Measurements from ENCODE around the gene FANCE.

The FANCE gene

DNA sequence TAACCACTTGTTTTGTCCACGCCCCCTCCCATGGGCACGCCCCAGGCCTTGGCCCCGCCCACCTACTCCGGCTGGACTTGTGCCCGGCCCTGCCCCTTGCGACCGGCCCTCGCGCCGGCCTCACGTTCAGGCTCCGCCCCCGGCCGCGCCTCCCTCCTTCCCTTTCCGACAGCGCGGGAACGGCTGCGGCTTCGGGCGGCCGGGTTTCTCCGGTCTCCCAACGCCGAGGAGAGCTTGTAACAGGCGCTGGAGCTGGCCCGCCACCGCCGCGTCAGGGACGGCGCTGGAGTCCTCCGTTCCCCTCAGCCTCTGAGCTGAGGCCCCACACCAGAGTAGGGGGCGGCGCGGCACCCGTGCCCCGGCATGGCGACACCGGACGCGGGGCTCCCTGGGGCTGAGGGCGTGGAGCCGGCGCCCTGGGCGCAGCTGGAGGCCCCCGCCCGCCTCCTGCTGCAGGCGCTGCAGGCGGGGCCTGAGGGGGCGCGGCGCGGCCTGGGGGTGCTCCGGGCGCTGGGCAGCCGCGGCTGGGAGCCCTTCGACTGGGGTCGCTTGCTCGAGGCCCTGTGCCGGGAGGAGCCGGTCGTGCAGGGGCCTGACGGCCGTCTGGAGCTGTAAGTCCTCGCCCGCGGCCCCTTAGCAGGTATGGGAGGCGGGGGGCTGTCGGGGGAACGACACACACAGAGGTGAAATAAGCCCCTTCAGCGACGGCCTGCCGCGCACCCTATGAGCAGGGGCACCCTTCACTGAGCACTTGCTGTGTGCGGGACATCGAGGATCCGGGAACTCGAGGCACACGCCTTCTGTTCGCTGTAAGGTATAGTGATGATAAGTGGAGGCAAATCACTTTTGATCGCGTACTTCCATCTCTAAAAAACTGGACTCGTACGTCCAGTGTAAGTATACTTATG is at the start of gene FANCE:
Gene FANCE (plus strand): TSS at position 156 of the 908 bp plus-strand sequence. CDS start 208 bp downstream, at position 364.
- DNase-seq (ENCODE audit: low spot score) = peak; percentile 95

- DNase-seq (ENCODE audit: low spot score) = no peak
These were observed 49.3 kb upstream of the FANCE start for GRCh38 chr6:35402856-35403191.

DNA sequence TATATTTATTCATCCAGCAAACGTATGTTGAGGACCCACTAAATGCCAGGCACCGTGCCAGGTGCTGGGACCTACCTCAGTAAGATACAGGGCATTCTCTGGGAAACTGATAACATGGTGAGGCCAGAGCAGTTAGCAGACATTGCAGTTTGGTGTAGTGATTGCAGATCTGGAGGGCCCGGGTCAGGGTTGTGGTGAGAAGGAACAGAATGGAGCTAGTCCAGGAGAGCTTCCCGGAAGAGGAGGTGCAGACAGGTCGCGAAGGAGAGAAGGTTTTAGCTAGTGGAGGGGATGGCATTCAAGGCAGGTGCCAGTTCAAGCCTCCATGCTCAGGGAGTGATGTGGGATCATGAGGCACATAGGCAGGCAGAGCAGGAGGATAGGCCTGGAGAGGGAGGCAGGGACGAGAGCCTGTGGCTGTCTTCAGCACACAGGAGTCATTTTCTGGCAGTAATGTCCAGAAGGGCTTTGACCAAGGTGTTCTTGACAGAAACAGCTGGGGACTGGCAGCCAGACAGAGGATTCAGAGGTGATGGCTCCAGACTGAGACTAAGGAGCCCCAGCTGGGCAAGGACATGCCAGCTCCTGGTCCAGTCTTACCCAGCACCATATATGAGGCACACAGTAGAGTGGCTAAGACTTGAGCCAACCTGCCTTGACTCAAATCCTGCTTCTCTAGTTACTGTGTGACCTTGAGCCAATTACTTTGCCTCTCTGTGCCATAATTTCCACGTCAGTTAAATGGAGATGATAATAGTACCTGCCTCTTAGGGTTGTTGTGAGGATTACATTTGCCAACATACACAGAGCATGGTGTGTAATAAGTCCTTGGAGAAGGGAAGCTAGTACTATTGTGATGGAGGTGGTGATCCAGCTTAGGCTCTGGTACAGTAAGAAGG is 48.3 kb upstream of the FANCE start:
- DNase-seq (ENCODE audit: low spot score) = no peak

DNA sequence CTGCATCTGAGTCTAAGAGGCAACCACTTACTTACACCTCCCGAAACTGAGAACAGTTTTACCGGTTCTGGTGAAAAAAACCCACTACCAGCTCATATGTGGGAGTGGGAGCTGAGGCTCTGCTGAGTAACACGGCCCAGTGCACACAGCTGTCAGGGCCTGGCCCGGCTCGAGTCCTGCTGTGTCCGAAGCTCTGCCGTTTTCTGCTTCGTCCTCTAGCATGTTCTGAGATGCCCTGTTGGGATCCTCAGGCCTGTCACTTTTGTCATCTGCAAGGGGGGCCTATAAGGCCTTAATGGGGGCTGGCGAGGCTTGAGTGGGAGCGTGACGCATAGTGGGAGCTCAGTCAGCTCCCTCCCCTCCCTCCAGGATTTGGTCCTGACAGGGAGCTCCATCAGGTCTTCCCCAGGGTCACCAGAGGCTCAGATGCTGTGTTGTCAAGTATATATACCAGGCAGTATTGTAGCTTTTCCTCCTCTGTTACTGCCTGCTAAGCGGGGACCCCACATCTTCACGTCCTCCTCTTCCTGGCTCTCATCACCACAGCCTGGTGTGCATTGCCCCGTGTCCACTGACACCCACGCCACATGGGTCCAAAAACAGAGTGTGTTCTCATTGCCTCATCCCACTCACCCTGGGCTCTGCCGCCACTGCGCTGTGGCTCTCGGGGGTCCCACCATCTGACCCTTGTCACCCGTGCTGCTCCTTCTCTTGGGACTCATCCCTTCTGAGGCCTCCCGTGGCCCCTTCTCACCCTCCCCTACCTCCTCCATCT is 45.2 kb upstream of the FANCE start:
- DNase-seq (ENCODE audit: low spot score) = no peak

GRCh38 chr6:35409245-35409644 is 42.9 kb upstream of the FANCE start:
- DNase-seq (ENCODE audit: low spot score) = no peak

DNA sequence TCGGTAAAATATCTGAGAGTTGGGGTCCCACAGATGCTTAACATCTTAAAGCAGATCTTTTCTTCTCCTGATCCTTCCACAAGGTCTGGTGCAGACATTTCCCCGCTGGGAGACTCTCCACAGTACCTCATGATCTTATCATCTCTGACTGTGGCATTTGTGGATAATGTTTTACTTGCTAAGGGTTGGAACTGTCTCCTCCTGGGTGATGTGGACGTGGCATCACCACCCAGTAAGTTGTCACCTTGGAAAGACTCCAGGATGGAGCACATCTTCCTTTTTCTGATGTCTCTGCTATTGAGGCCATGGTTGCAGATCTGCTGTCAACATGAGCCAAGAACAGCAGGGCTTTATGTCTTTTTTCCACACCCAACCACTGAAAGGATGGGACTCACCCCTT is 42.0 kb upstream of the FANCE start:
- no peak for DNase-seq (ENCODE audit: low spot score)

DNA sequence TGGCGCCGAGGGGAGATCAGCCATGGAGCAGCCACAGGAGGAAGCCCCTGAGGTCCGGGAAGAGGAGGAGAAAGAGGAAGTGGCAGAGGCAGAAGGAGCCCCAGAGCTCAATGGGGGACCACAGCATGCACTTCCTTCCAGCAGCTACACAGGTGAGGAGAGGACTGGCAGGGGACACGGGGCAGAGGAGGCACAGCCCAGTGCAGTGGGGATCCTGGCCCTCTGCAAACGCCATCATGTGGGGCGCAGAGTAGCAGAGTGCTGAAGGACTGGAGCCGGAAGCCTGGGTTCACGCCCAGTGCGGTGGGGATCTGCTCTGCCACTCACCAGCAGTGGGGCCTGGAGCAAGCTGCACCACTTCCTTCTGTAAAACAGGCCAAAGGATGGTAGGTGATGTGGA is 41.1 kb upstream of the FANCE start:
- no peak for DNase-seq (ENCODE audit: low spot score)

GRCh38 chr6:35412102-35412501 is 40.0 kb upstream of the FANCE start:
- DNase-seq (ENCODE audit: low spot score) = no peak

GRCh38 chr6:35413911-35414310 is 38.2 kb upstream of the FANCE start:
- no peak for DNase-seq (ENCODE audit: low spot score)

DNA sequence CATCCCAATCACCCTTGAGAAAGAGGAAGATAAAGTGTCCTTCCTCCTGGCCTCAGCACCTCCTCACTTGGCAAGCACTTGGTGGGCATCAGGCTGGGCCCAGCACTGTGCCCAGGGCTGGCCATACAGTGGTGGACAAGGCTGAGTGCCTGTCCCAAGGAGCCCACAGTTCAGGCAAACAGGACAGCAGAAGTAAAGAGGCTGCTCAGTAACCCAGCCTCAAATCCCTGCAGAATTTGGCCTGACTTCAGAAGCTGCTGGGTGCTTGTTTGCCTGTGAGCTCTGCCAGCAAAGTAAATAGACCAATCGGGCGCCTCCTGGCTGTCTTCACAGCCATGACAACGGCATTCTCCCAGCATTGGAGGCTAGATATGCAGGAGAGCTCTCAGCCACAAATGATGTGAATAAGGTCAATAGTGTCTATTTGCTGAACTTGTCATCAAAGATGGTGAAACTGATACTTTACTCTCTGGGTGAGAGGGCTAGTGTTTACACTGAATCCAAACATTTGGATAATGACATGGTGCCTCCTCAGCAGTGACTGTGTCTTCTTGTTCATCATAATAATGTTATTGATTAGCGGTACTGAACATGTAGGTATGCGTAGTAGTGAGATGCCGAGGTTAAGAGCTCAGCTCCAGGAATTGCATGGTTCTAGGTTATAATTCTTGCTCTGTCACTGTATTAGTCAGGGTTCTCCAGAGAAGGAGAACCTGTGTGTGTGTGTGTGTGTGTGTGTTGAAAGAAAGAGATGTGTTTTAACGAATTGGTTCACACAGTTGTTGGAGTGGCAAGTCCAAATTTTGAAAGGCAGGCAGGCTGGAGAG is 36.9 kb upstream of the FANCE start:
- peak; percentile 94 for DNase-seq (ENCODE audit: low spot score)

DNA sequence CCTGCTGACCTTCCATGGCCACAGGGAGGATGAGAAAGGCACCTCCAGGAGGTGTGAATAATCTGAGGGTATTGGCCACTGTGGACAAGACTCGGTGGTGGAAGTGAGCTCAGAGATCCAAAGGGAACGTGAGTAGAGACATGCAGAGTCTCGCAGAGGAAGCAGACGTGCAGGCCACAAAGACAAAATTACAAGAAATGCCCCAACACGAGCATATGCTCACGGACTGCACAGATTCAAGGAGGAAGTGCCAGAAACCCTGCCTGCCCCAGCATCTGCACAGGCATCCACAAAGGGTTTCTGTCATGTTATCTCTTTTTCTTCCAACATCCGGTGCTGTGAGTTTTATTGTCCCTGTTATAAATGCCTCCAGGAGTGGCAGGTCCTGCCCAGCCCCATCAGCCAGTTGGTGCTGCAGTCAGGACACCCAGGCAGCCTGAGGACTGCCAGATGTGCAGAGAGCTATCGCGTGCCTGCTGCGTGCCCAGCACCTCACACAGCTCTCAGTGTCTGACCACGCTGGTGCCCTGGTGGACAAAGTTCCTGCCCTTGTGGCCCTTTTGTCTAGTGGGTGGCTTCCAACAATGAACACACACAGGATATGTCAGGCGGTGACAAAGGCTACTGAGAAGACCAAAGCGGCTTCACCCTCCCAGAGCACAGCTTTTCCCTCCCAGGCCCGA is 34.0 kb upstream of the FANCE start:
- peak; percentile 78 for DNase-seq (ENCODE audit: low spot score)

DNA sequence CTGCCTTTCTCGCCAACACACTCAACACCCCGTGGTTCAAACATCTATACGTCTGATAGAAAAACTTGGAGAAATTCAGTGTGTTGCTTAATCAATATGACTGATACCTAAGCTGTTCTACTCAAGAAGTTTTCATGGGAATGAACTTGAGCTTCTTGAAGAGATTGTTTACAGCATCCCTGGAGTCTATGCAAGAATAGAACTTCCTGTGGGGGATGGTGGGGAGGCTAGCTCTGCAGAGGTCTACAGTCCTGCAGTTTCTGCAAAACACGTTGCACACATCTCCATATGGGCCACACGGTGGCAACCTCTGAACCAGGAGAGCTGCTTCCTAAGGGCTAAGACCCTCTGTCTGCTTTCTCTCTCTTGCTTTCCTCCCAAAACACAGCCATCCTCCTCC is 32.7 kb upstream of the FANCE start:
- no peak for DNase-seq (ENCODE audit: low spot score)

GRCh38 chr6:35419961-35420360 is 32.2 kb upstream of the FANCE start:
- no peak for DNase-seq (ENCODE audit: low spot score)

DNA sequence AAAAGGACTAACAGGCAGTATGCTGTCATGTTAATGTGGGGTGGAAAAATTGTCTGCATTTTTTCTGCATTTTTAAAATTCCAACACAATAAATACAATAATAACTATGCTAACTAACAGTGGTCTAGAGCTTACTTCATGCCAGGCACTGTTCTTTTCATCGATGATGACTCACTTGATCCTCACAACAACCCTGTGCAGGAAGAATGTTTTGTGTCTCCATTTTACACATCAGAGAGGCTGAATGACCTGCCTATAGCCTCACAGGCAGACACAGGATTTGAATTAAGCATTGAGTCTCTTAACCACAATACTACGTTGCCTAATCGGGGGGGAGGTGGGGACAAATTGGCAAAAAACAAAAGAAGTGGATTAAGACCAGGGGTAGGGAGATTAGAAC is 26.9 kb upstream of the FANCE start:
- DNase-seq (ENCODE audit: low spot score) = no peak

DNA sequence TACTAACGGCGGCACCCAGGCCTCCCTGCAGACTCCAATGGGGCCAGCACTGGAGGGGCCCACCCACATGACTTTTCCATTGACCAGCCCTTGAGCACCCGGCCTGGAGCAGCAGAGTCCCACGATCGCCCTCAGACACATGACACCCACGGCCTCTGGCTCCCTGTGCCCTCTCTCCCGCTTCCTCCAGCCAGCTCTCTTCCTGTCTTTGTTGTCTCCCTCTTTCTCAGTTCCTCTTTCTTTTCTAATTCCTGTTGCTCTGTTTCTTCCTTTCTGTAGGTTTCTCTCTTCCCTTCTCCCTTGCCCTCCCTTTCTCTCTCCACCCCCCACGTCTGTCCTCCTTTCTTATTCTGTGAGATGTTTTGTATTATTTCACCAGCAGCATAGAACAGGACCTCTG is 26.1 kb upstream of the FANCE start:
- peak; percentile 60 for DNase-seq (ENCODE audit: low spot score)

DNA sequence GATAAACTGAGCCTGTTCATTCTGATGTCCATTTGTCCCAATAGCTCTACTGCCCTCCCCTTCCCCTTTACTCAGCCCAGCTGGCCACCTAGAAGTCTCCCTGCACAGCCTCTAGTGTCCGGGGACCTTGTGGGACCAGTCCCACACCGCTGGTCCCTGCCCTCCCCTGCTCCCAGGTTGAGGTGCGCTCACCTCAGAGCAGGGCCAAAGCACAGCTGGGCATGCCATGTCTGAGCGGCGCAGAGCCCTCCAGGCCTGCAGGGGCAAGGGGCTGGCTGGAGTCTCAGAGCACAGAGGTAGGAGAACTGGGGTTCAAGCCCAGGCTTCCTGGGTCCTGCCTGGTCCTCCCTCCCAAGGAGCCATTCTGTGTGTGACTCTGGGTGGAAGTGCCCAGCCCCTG is 24.7 kb upstream of the FANCE start:
- DNase-seq (ENCODE audit: low spot score) = no peak

DNA sequence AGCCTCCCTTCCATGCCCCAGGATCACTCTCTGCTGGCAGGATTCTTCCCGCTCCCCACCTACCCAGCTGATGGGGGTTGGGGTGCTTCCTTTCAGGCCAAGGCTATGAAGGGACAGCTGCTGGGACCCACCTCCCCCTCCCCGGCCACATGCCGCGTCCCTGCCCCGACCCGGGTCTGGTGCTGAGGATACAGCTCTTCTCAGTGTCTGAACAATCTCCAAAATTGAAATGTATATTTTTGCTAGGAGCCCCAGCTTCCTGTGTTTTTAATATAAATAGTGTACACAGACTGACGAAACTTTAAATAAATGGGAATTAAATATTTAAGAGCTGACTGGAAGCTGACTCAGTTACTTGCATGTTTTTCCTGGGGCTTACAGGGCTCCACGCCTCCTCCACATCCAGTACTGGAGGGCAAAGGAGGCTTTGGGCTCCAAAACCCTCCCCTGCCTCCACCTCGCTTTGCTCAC is 24.3 kb upstream of the FANCE start:
- DNase-seq (ENCODE audit: low spot score) = no peak

- no peak for DNase-seq (ENCODE audit: low spot score)
These were observed 23.6 kb upstream of the FANCE start for GRCh38 chr6:35428421-35429149.

DNA sequence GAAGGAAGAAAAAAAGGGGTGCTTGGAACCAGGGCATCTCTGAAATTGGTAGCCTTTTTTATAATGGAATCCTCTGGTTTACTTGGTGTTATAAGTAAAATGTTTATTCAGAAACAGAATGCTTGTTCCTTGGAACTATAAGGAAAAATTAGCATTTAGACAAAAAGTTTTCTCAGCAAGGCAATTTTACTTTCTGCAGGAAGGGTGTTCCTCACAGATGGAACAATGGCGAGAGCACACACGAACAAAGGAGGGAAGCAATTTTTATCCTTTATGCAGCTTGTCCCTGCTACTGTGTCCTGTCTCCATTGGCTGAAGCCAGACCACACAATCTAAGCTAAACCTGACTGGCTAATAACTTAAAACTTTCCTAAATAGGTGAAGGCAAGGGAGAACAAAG is 22.7 kb upstream of the FANCE start:
- DNase-seq (ENCODE audit: low spot score) = no peak

DNA sequence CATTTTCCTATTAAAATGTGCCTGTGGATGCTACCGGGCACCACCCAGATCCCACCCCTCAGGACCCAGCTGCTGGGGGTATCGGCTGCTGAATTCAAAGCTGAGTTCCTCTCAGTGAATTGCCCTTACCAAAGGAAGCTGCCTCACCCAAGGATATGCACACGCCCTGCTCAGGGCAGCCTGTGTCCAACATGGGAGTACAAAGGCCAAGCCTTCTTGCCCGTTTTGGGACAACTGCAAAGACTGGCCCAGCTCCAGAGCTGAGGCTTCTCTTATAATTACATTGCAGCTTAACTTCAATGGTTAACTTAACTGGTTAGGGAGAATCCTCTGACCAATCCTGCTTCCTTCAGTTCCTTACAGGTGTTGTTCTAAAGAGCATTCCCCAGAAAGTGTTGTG is 19.8 kb upstream of the FANCE start:
- no peak for DNase-seq (ENCODE audit: low spot score)
